Colonic mucosa (tissue), 4 donors: Measurements from ENCODE around the gene CLHC1. TPM values are rescaled to one million over a fixed set of nuclear protein-coding genes. Genes with fewer than 3 reads are reported as not detected.
"Not testable (repeated sequence)": the region's sequence is repeated elsewhere in the genome, so short reads cannot be mapped to it uniquely, and the experiment has no call there.

ENCODE experiments used
- DNase-seq: peaks from one replicate; pipeline ENCODE4 v3.0.0-alpha.2; 2020
- H3K27ac ChIP-seq: fragments of 200-600 bp; one replicate; pipeline ENCODE4 v1.8.0; 2021
- H3K27me3 ChIP-seq: fragments of 200-600 bp; one replicate; pipeline ENCODE4 v1.8.0; 2021
- H3K36me3 ChIP-seq: fragments of 200-600 bp; one replicate; pipeline ENCODE4 v1.8.0; 2021
- H3K4me1 ChIP-seq: fragments of 200-600 bp; one replicate; pipeline ENCODE4 v1.8.0; 2021; ENCODE audit warnings: mild to moderate bottlenecking
- H3K4me3 ChIP-seq: fragments of 200-600 bp; one replicate; pipeline ENCODE4 v1.8.0; 2021
- H3K9ac ChIP-seq, 2 donors: one replicate each; pipeline ENCODE4 v1.7.0; 2013; ENCODE audit warnings: control low read depth in 2 of 2, low read depth in 2 of 2, low read length in 2 of 2
- H3K9me3 ChIP-seq: fragments of 200-600 bp; one replicate; pipeline ENCODE4 v1.8.0; 2021
- intact Hi-C: fragments of 100-400 bp; cut with DNase I; formaldehyde crosslinking; loops from one replicate; pipeline ENCODE4 v1.14.1; 2022
- total RNA-seq, 2 donors: library from RNA; stranded (reverse); fragmentation: NEBNext Ultra II Directional in 1 of 2; extraction: Animal tissue kit (Norgen Biotek cat#: 25700) in 1 of 2; gene quantifications; one replicate each; pipeline ENCODE4 v1.2.1, GENCODE V29; 2021
- TF ChIP-seq, protein P1 (sequence below): fragments of 200-600 bp; IDR thresholded peaks from one replicate; pipeline ENCODE4 v1.8.0; 2022; ENCODE audit warnings: antibody characterized with exemption, mild to moderate bottlenecking
- donor health status: healthy.
- donor health status: DM: no; HTN: no; CAD: no.
- donor health status: DM: no; HTN: no; CAD: no.

The CLHC1 gene
- total RNA-seq, 2 donors from 2014 or later = 8.1 to 8.9 TPM

DNA sequence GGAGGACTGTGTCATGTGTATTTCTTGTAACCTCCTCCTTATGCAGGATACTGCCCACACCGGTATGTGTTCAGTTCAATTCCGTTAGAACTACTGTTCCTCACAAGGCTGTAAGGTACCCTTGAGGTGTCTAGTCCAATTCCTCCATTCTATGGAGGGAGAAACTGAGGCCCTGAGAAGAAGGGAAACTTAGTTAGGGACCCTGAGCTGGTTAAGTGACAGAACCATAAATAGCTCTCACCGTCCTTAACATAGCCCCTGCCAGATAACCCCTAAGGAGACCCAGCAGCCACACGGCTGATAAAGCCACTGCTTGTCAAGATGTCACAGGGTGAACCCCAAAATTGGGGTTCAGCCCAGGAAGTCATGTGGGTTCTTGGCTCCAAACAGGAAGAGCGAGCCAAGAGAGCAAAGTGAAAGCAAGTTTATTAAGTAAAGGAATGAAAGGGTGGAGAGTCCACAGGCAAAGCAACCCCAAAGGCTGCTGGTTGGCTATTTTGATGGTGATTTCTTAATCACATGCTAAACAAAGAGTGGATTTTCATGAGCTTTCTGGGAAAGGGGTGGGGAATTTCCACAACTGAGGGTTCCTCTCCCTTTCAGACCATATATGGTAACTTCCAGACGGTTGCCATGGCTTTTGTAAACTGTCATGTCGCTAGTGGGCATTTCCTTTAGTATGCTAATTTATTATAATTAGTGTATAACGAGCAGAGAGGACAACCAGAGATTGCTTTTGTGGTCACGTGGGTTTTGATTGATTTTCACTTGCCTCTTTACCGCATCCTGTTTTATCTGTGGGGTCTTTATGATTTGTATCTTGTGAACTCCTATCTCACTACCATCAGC is 98.4 kb downstream of the CLHC1 start:
- Histone ChIP-seq H3K27me3 (no peaks in the 10 kb centered on the region), H3K4me1 (no peaks in the 10 kb centered on the region), H3K9ac (peak overlapping the region; percentile 32 to 39), H3K9me3 (no peaks in the 10 kb centered on the region), H3K4me3 (peak overlapping the region; percentile 10), H3K36me3 (no peaks in the 10 kb centered on the region), H3K27ac (peak overlapping the region; percentile 58)
- intact Hi-C loops = no loop called here
- no peak for DNase-seq
- TF ChIP-seq, protein P1, sequence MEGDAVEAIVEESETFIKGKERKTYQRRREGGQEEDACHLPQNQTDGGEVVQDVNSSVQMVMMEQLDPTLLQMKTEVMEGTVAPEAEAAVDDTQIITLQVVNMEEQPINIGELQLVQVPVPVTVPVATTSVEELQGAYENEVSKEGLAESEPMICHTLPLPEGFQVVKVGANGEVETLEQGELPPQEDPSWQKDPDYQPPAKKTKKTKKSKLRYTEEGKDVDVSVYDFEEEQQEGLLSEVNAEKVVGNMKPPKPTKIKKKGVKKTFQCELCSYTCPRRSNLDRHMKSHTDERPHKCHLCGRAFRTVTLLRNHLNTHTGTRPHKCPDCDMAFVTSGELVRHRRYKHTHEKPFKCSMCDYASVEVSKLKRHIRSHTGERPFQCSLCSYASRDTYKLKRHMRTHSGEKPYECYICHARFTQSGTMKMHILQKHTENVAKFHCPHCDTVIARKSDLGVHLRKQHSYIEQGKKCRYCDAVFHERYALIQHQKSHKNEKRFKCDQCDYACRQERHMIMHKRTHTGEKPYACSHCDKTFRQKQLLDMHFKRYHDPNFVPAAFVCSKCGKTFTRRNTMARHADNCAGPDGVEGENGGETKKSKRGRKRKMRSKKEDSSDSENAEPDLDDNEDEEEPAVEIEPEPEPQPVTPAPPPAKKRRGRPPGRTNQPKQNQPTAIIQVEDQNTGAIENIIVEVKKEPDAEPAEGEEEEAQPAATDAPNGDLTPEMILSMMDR = no peak

DNA sequence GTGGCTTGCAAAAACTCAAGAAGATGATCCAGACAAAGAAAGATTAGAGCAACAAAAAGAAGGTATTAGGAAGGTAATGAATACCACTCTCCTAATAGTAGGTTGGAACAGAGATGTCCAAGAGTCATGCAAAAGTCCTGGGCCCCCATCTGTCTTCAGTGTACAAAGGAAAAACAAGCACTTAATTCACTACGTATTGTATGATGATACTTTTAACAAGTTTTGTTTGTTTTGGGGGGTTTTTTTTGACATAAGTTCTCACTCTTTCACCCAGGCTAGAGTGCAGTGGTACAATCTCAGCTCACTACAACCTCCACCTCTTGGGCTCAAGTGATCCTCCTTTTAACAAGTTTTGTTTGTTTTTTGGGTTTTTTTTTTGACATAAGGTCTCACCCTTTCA is 101.2 kb downstream of the CLHC1 start:
- no peak for DNase-seq
- TF ChIP-seq, protein P1 = no peak
- no peak overlapping the region for H3K4me3 ChIP-seq
- no peaks in the 10 kb centered on the region for H3K36me3 ChIP-seq
- no peaks in the 10 kb centered on the region for H3K9me3 ChIP-seq
- no peaks in the 10 kb centered on the region for H3K4me1 ChIP-seq
- no peak overlapping the region for H3K9ac ChIP-seq
- intact Hi-C loops = no loop called here
- H3K27me3 ChIP-seq = no peaks in the 10 kb centered on the region
- no peak overlapping the region for H3K27ac ChIP-seq

DNA sequence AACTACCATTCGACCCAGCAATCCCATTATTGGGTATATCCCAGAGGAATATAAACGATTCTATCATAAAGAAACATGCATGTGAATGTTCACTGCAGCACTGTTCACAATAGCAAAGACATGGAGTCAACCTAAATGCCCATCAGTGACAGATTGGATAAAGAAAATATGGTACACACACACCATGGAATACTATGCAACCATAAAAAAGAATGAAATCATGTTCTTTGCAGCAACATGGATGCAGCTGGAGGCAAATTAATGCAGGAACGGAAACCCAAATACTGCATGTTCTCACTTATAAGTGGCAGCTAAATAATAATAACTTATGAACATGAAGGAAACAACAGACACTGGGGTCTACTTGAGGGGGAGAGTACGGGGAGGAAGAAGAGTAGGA is 105.5 kb downstream of the CLHC1 start:
- H3K4me1 ChIP-seq, H3K36me3 ChIP-seq, H3K9me3 ChIP-seq, intact Hi-C loops, DNase-seq, H3K27me3 ChIP-seq, H3K4me3 ChIP-seq, H3K27ac ChIP-seq, H3K9ac ChIP-seq: not testable (repeated sequence)

Other genes starting within 250 kb of the CLHC1 start
- 100 to 1,000 TPM; 199 to 280 TPM for gene RTN4, start 181.8 kb downstream of the CLHC1 start, total RNA-seq
- 100 to 1,000 TPM; 756 to 773 TPM for gene RPS27A, start 395 bp upstream of the CLHC1 start, total RNA-seq
- gene MTIF2, start 36.9 kb upstream of the CLHC1 start, total RNA-seq = 10 to 100 TPM; 39.1 to 49.9 TPM
- gene CCDC88A, start 187.6 kb upstream of the CLHC1 start, total RNA-seq = 10 to 100 TPM in 1 of 2 donors, 1 to 10 TPM in 1; 4.2 to 11.4 TPM